H7 (cell line): ENCODE measurements around the gene HAUS2. TPM values are rescaled to one million over a fixed set of nuclear protein-coding genes. Genes with fewer than 3 reads are reported as not detected.
"Not testable (repeated sequence)": the region's sequence is repeated elsewhere in the genome, so short reads cannot be mapped to it uniquely, and the experiment has no call there.

Source experiments
- DNase-seq: peaks from one replicate; pipeline ENCODE4 v3.0.0; 2012
- H3K27me3 ChIP-seq: 2 replicates; pipeline ENCODE4 v1.6.0; 2011; ENCODE audit warnings: mild to moderate bottlenecking, low read length; ENCODE audit not compliant: control insufficient read depth, insufficient read depth
- H3K36me3 ChIP-seq: replicated peaks from 2 replicates; pipeline ENCODE4 v1.5.1; 2011; ENCODE audit warnings: low read length; ENCODE audit not compliant: control insufficient read depth, insufficient read depth
- H3K4me3 ChIP-seq: 2 replicates; pipeline ENCODE4 v1.5.1; 2011; ENCODE audit warnings: low read depth, mild to moderate bottlenecking, control low read depth, low read length, moderate library complexity; ENCODE audit not compliant: insufficient read depth
- total RNA-seq: library from RNA; depleted of rRNA; stranded (reverse); fragments of >200 nt; shearing (Covaris generic); gene quantifications from 2 replicates; pipeline ENCODE4 v1.2.3, GENCODE V29; 2014

HAUS2 gene
- total RNA-seq, 1 experiment from 2014 or later = 20.5 TPM

- Histone ChIP-seq H3K36me3 (peaks cover 3% of the 10 kb centered on the region), H3K27me3 (no peaks in the 10 kb centered on the region), H3K4me3 (peak overlapping the region; percentile 88)
- DNase-seq = no peak
Observed at GRCh38 chr15:42549032-42549491, 424 bp downstream of the HAUS2 start.

GRCh38 chr15:42549741-42550392, 1.2 kb downstream of the HAUS2 start:
- Histone ChIP-seq H3K36me3 (peaks cover 1% of the 10 kb centered on the region), H3K27me3 (no peaks in the 10 kb centered on the region), H3K4me3 (peak overlapping the region; percentile 88; the same call in 1 of the 2 replicates)
- no peak for DNase-seq

- DNase-seq = no peak
- Histone ChIP-seq H3K4me3 (no peak overlapping the region), H3K36me3 (no peaks in the 10 kb centered on the region), H3K27me3 (no peaks in the 10 kb centered on the region)
Observed at GRCh38 chr15:42553554-42553953, 4.9 kb downstream of the HAUS2 start.

- H3K27me3 ChIP-seq, DNase-seq, H3K4me3 ChIP-seq, H3K36me3 ChIP-seq: not testable (repeated sequence)
Observed at GRCh38 chr15:42556550-42557207, 8.0 kb downstream of the HAUS2 start.

- H3K36me3 ChIP-seq = no peaks in the 10 kb centered on the region; the same call in none of the 2 replicates
- no peak for DNase-seq
- no peak overlapping the region for H3K4me3 ChIP-seq
- no peaks in the 10 kb centered on the region for H3K27me3 ChIP-seq
Observed at GRCh38 chr15:42558739-42559138, 10.1 kb downstream of the HAUS2 start.

GRCh38 chr15:42575188-42576039, 26.8 kb downstream of the HAUS2 start, which contains the start of gene STARD9:
Gene STARD9, plus strand, starts transcription at chr15:42575606. Its CDS starts 110 bp downstream, at chr15:42575716.
- H3K36me3 ChIP-seq = no peaks in the 10 kb centered on the region
- peak within 1 kb of the TSS; percentile 75 for H3K4me3 ChIP-seq
- DNase-seq = peak; percentile 98
- H3K27me3 ChIP-seq = peaks cover 23% of the 10 kb centered on the region

- peaks cover 28% of the 10 kb centered on the region for H3K27me3 ChIP-seq
- peak; percentile 34 for DNase-seq
- H3K4me3 ChIP-seq = peak overlapping the region; percentile 75
- H3K36me3 ChIP-seq = no peaks in the 10 kb centered on the region
Observed at GRCh38 chr15:42576040-42576594, 27.5 kb downstream of the HAUS2 start.

GRCh38 chr15:42576776-42577175, 28.1 kb downstream of the HAUS2 start:
- H3K27me3 ChIP-seq = peaks cover 30% of the 10 kb centered on the region
- no peak overlapping the region for H3K4me3 ChIP-seq
- no peak for DNase-seq
- H3K36me3 ChIP-seq = no peaks in the 10 kb centered on the region

- no peak for DNase-seq
- Histone ChIP-seq H3K4me3 (no peak overlapping the region), H3K36me3 (no peaks in the 10 kb centered on the region), H3K27me3 (peaks cover 33% of the 10 kb centered on the region)
Observed at GRCh38 chr15:42577514-42578031, 28.9 kb downstream of the HAUS2 start.

- DNase-seq = no peak
- Histone ChIP-seq H3K27me3 (peaks cover 33% of the 10 kb centered on the region), H3K4me3 (no peak overlapping the region), H3K36me3 (no peaks in the 10 kb centered on the region)
Observed at GRCh38 chr15:42578984-42579537, 30.4 kb downstream of the HAUS2 start.

- H3K27me3 ChIP-seq = peaks cover 21% of the 10 kb centered on the region
- peak; percentile 92 for DNase-seq
- no peaks in the 10 kb centered on the region for H3K36me3 ChIP-seq
- H3K4me3 ChIP-seq = peak overlapping the region; percentile 49
Observed at GRCh38 chr15:42581272-42581730, 32.7 kb downstream of the HAUS2 start.

GRCh38 chr15:42582569-42583375, 34.1 kb downstream of the HAUS2 start:
- no peaks in the 10 kb centered on the region for H3K36me3 ChIP-seq
- DNase-seq = no peak
- peaks cover 12% of the 10 kb centered on the region for H3K27me3 ChIP-seq
- H3K4me3 ChIP-seq = no peak overlapping the region

- DNase-seq = peak; percentile 47
- no peak overlapping the region for H3K4me3 ChIP-seq
- H3K36me3 ChIP-seq = no peaks in the 10 kb centered on the region
- peaks cover 12% of the 10 kb centered on the region for H3K27me3 ChIP-seq
Observed at GRCh38 chr15:42584031-42584765, 35.6 kb downstream of the HAUS2 start.
